ENCODE results near the gene GRM1.

GRCh38 chr6:146422789-146423375, 394.0 kb downstream of the GRM1 start:
- TF ChIP-seq CREB5 (CRISPR knock-in tag; IDR thresholded peaks at IDR 0.05; ENCODE audit: low read depth), result no peak
- no peak for TF ChIP-seq ISL1 (CRISPR knock-in tag; IDR thresholded peaks at IDR 0.05)
- no peak for TF ChIP-seq ARNTL (CRISPR knock-in tag; IDR thresholded peaks at IDR 0.05; ENCODE audit: borderline replicate concordance, low read depth)
- no peak for TF ChIP-seq CSDC2 (CRISPR knock-in tag; IDR thresholded peaks at IDR 0.05)
- TF ChIP-seq, protein P1, sequence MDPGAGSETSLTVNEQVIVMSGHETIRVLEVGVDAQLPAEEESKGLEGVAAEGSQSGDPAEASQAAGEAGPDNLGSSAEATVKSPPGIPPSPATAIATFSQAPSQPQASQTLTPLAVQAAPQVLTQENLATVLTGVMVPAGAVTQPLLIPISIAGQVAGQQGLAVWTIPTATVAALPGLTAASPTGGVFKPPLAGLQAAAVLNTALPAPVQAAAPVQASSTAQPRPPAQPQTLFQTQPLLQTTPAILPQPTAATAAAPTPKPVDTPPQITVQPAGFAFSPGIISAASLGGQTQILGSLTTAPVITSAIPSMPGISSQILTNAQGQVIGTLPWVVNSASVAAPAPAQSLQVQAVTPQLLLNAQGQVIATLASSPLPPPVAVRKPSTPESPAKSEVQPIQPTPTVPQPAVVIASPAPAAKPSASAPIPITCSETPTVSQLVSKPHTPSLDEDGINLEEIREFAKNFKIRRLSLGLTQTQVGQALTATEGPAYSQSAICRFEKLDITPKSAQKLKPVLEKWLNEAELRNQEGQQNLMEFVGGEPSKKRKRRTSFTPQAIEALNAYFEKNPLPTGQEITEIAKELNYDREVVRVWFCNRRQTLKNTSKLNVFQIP (CRISPR knock-in tag; IDR thresholded peaks at IDR 0.05; ENCODE audit: borderline replicate concordance, low read depth), result no peak
- no peak for TF ChIP-seq ZFP3 (CRISPR knock-in tag; IDR thresholded peaks at IDR 0.05)
- no peak for TF ChIP-seq ZFP30 (CRISPR knock-in tag; IDR thresholded peaks at IDR 0.05)
- no peak for TF ChIP-seq TCF4 (CRISPR knock-in tag; IDR thresholded peaks at IDR 0.05; ENCODE audit: borderline replicate concordance)
- TF ChIP-seq TSHZ2 (CRISPR knock-in tag; IDR thresholded peaks at IDR 0.05), result no peak
- no peak for TF ChIP-seq BACH2 (CRISPR knock-in tag; IDR thresholded peaks at IDR 0.05; ENCODE audit: borderline replicate concordance)
- no peak for TF ChIP-seq OSR1 (CRISPR knock-in tag; IDR thresholded peaks at IDR 0.05)

All from SK-N-SH treated with all-trans-retinoic acid at 6 μM for 48 hours (cell line).